Astrocyte of the hippocampus (primary cell): ENCODE measurements around the gene CYB561D1.

Source experiments
- DNase-seq: peaks from one replicate; pipeline ENCODE4 v3.0.0; 2011; ENCODE audit warnings: low read depth, low spot score

Gene CYB561D1

DNA sequence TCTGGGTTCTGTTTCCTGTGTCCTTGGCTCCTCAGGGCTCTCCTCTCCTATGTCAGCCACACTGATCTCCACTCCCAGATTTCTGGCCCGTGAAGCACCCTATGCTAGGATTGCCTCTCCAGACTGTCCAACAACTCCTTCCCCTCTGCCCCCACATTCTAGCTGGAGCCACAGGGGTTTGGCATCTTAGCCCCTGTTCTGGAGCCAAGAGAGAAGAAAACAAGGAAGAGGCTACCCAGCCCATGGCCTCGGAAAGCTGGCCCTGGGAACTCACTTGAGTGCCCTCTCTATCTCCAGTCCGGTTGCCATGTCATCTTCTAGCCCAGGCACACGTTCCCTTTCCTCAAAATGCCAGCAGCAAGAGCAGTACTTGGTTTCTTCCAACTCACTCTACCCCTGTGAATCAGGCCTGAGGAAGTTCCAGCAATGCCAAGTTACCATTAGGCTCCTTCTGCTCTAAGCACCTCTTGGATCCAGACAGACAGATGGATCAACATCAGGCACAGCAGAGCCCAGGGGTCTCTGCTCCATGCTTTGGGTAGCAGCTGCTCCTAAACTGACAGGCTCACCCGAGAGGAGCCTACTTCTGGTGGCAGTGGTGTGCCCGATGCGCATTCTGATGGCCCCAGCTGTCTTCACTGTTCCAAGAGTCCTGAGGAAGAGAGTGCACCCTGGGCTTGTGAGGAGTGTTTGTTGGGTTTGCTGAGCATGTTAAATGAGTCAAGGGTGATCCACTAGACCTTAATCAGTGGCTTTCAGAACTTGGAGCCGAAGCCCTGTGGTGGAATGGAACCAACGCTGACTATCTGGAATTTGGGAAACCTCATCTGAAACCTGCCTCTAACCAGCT is 34.2 kb downstream of the CYB561D1 start:
- DNase-seq = no peak

DNA sequence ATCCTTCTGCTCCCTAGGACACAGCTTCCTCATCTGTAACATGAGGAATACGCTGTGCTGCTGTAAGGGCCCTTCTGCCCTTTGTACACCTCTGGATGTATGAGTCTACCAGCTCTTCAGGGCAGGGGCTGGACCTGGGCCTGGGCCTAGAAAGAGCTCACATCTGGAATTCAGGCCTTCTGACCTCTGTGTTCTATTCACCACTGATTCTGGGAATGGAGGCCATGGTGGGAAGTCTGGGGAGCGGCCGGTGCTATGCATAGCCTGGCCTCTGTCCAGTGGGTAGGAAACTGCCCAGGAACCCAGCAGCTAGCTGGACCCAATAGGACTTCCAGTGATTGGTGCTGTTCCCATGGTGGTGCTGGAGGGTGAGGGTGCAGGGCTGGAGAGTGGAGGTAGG is 34.8 kb downstream of the CYB561D1 start:
- no peak for DNase-seq

DNA sequence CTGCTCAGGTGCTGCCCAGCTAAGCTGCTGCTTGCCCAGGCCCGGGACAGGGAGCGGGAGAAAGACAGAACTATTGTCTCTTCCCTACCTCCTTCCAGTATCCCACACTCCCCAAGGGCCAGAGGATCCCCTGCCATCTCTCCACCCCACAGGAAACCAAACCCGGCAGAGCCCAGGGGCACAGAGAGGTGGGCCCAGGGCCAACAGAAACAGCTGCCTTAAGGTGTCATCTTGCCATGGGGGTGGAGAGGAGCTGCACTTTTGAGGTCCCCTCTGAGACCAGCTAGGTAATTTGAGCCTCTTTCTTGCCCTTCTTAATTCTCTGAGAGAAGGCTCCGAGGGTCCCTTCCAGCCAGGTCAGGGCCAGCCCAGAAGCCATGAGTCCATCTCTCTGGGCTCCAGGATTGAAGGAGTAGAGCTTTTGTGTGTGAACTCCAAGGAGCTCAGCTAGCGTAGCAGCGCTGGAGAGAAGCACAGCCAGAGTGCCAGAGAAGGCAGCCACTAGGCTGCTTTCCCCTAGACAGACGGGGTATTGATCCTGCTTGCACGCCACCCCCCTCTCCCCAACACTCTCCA is 36.1 kb downstream of the CYB561D1 start:
- no peak for DNase-seq

DNA sequence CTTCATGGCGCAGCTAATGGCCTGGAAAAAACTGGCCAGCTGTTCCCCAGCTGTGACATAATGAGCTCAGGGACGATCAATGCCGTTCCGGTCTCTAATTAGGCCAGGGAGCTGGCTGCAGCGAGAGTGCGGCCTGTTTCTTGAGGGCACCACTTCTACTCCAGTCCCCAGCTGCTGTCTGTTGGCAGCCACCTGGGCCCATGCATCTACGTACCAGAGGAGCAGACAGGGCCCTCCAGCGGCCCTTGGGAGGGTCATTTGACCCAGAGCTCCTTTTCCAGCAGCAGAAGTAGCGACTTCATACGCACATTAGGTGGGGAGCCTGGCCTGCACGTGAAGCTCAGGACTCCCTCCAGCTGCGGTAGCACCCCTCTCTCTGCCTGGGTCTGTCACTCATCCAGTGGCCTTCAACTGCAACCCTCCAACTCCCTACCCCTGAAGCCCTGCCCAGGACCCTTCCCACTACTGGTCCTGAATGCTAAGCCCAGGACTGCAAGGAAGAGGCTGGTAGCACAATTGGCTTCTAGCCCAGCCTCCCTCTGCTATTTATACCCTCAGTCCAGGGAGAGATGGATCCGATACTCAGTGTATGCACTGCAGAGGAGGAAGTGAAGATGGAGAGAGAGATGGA is 36.7 kb downstream of the CYB561D1 start:
- DNase-seq = no peak

DNA sequence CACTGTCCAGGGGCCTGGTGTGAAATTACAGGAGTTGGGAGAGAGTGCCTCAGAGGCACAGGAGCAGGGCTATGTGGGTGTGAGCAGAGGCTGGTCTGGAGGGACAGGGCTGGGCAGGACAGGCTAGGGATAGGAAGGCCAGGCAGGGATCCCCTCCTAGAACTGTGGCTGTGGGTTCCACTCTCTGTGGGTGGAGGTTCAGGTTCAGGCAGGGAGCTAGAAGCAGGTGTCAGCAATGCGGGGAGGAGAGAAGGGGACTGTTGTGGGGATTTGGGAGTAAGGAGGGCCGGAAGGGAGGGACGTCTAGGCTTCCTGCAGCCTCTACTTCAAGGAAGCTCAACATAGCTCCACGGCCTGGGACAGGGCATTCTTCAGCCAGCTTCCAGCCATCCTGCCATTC is 37.5 kb downstream of the CYB561D1 start:
- no peak for DNase-seq

DNA sequence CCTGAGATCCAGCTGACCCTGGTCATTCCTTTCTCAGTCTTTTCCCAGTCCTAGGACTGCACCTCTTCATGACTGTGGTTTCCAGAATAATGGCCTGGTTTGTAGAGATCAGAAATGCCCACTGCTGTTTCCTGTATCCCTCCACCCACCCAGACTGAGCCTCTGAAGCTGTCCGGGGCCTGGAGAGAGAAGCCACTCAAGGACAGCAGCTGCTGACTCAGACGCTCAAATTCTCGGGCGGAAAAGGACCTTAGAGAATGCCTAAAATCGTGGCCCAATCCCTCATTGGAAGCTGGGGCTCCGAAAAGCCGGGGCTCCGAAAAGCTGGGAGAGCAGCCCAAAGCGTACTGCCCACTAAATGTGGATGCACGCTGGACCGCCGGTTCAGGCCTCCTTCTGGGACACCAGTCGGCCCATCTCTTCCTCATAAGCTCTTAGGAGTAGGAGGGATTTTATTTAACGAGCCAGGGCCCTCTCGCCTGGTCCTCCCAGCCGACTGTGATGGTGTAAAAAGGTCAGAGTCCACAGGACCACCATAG is 38.0 kb downstream of the CYB561D1 start:
- DNase-seq = no peak

DNA sequence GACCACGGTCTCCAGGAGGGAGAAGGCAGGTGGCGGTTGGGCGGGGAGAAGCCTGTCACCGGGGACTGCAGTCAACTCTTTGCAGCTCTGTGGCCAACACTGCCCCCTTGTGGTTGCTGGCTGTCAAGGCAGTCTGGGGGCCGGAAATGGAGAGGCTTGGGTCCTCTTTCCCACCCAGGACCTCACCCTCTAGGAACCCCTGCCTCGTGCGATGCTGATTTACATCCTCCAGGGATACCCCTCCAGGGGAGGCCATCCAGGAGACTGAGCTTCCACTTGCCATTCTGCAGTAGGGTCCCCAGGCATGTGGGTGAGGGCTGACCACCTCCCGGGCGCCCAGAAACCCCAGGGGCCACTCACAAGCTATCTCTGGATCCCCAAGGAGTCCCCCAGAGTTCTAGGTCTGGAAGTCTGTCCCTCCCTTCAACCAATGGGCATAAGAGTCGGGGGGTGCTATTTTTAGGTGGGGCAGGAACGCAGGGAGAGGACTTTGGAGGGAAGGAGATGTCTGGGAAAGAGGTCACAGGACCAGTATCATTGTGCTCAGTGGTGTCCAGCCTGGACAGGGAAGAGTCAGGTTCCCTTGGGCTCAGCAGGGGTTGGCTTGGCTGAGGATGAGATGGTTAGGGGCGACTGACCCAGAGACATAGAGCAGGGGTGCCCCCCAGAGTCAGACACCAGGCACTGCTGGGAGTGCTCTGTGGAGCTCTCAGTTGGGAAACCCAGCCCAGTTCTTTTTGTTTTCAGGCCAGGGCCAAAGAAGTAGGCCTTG is 38.7 kb downstream of the CYB561D1 start:
- peak; percentile 87 for DNase-seq

DNA sequence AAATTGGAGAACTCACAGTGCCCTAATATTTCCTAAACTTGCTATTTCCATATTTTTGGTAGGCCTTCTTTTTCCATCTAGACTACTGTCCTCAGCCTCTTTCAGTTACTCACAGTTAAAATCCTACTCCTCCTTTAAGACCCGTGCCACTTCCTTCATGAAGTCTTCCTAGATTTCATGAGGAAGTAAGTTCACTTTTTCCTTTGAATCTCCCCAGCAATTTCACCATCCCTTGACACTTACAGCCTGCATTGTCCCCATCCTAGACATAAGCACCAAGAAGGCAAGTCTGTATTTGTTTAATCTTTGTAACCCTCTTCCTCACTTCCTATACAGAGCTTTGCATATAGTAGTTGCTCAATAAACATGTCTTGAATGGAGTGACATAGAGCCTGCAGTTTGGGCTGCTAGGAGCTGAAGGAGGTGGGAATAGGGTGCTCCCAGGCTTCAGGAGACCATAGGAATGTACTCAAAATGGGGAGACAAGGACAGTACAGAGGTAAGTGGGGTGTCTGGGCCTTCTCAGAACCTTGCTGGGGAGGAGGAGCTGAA is 40.5 kb downstream of the CYB561D1 start:
- no peak for DNase-seq

DNA sequence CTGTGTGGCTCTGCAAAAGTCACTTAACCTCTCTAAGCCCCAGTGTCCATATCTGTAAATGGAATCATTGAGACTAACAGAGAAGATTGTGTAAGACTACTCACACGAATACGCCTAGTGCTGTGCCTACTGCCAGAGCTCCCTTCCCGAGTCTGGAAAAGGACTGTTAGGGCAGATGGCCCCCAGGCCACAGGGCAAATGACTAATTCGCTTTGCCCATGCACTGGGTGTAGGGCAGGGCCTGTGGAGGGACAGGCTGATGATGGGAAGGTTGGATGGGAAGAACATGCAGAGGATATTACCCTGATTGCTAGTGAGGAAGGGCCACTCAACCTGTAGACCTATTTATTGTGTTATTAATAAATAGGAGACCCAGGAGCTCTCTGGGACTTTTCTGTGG is 41.6 kb downstream of the CYB561D1 start:
- DNase-seq = no peak

DNA sequence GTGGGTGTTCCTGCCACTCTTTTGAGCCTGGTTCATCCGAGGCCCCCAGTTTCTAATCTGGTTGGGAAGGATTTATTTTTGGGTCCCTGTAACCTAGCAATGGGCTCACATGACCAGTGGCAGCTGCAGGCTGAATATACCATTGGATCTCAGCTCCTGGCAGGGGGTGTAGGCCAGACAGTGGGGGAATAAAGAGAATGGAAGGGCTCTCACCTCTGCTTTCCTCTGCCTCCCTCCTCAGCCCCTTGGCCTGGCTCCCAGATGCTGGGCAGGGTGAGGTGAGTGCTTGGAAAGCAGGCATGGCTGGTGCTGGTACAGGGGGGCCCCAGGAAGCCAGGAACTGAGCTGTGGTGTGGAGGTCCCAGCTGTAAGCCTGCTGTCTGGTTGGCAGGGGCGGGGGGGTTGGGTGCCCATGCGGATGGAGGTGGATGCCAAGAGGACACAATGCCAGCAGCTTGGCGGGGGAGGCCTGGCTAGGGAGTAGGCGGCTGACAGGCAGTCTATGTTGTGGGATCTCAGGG is 42.1 kb downstream of the CYB561D1 start:
- peak; percentile 27 for DNase-seq

DNA sequence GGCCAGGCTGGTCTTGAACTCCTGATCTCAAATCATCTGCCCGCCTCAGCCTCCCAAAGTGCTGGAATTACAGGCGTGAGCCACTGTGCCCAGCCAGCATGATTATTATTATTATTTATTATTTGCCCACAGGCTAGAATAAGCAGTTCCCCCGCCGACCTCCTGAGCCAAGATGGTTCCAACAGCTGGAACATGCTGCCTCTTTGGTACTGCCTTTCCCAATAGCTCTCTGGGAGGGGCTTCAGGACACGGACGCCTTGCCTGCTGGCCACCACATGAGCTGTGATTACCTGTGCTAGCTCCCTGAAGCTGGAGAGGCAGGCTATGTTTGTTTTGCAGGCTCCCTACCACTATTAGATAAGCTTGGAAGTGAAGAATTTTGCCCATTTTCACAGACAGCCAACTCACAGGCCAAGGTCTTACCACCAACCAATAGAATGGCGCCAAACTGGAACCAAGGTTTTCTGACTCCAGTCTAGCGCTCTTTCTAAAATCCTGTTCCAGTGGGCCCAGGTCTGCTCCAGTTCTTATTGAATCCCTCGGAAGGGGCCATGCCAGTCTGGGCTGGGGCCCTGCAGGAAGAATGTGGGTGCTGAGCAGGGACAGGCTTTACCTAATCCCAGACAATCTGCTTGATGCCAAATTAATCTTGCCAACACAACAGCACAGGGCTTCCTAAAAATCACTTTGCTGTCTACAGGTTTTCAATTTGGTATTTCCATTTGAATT is 43.7 kb downstream of the CYB561D1 start:
- DNase-seq = no peak

DNA sequence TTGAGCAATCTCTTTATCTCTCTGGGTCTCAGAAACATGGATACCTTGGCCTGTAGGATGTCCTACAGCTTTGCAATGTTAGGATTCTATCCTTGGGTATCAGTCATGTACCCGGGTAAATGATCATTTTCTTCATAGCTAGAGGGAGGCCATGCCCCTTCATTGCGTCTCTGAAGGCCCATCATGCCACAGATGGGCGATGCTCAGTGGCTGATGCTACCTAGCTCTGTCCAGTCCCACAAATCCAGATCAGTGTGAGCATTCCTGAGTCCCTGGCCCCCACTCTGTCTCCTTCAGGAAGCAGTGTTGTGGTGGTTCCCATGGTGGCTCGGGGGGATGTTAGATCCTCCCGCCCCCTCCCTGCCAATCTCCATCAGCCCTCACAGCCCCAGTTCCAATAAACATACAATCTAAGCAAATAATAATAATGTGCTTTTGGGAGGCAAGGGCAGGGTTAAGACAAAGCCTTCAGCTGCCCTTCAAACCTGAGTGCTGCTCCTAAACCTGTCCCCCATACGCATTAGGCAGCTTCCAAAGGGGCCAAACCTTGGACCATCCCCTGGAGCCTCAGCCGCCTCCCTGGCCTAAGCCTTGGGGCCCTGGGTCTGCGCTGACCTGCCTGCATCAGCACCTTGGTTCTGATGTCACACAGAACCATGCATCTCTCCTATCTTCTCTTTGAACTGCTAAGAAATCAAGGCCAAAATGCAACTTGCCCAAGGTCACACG is 45.1 kb downstream of the CYB561D1 start:
- DNase-seq = no peak

DNA sequence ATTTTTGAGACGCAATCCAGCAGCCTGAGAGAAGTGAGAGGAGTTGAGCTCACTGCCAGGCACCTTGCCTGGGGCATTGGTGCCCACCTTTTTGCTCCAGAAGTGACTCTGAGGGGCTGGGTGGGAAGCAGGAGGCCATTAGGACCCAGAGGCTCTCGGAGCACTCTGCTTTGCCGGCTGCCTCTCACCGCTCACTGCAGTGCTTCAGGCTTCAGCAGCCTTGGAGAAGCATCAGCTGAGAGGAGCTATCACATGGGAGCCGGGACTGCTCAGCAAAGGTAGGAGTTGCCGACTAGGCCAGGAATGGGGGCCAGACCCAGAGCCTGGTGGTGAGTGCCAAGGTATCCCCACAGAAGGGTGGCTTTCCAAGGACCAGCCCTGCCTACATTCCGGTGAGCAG is 45.8 kb downstream of the CYB561D1 start, which contains the start of gene GPR61:
TSS of gene GPR61 (plus strand) at position 197 of the 400 bp plus-strand sequence. CDS start 3,151 bp downstream, outside the sequence.
- no peak for DNase-seq

DNA sequence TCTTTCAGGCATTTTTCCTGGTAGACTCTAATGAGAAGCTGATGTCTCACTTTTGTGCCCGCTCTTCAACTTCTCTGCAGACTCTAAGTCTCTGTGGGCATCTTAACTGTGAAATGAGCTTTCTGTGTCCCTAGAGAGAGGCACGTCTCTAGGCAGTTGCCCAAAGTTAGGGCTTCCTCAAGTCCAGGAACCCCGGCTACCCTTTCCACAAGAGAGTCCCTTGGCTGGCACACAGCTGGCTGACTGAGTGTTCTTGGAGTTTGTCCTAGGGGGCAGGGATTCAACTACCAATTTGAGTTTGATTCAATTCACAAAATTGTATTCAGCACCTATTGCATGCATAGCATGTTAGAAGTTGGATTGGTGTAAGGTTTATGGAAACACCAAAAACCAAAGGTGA is 47.2 kb downstream of the CYB561D1 start:
- no peak for DNase-seq

DNA sequence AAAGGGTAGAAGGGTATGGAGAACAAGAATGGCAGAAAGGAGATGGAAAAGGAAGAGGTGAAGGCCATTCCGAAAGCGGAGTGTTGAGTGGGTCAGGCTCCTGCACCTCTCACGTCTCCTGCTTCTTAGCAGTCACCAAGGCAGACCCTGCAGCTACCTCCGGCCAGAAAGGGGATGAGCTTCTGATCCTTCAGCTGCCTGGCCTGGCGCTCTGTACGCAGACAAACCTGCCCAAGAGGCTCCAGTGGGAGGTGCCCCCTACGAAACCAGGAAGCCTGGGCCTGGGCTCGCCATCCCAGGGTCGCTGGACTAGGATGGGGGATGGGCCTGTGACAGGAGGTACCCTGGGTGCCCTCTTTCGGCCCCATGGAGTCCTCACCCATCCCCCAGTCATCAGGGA is 48.8 kb downstream of the CYB561D1 start:
- no peak for DNase-seq

DNA sequence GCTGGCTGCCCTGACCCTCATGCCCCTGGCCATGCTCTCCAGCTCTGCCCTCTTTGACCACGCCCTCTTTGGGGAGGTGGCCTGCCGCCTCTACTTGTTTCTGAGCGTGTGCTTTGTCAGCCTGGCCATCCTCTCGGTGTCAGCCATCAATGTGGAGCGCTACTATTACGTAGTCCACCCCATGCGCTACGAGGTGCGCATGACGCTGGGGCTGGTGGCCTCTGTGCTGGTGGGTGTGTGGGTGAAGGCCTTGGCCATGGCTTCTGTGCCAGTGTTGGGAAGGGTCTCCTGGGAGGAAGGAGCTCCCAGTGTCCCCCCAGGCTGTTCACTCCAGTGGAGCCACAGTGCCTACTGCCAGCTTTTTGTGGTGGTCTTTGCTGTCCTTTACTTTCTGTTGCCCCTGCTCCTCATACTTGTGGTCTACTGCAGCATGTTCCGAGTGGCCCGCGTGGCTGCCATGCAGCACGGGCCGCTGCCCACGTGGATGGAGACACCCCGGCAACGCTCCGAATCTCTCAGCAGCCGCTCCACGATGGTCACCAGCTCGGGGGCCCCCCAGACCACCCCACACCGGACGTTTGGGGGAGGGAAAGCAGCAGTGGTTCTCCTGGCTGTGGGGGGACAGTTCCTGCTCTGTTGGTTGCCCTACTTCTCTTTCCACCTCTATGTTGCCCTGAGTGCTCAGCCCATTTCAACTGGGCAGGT is 49.5 kb downstream of the CYB561D1 start:
- no peak for DNase-seq

DNA sequence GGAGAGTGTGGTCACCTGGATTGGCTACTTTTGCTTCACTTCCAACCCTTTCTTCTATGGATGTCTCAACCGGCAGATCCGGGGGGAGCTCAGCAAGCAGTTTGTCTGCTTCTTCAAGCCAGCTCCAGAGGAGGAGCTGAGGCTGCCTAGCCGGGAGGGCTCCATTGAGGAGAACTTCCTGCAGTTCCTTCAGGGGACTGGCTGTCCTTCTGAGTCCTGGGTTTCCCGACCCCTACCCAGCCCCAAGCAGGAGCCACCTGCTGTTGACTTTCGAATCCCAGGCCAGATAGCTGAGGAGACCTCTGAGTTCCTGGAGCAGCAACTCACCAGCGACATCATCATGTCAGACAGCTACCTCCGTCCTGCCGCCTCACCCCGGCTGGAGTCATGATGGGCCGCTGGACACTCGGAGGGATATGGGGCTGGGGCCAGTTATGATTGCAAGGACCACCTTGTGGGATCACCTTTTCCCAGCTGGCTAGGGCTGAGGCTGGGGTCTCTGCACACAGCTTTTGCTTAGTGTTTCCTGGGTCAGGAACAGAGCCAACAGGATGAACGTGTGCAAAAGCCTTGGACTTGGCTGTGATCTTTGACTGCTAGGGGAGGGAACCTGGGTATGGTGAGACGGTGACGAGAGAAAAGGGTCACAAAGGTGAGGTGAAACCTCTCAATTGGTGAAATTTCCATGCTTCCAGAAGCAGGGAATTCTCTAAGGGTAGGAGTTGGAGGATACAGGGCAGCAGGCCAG is 50.3 kb downstream of the CYB561D1 start:
- no peak for DNase-seq

DNA sequence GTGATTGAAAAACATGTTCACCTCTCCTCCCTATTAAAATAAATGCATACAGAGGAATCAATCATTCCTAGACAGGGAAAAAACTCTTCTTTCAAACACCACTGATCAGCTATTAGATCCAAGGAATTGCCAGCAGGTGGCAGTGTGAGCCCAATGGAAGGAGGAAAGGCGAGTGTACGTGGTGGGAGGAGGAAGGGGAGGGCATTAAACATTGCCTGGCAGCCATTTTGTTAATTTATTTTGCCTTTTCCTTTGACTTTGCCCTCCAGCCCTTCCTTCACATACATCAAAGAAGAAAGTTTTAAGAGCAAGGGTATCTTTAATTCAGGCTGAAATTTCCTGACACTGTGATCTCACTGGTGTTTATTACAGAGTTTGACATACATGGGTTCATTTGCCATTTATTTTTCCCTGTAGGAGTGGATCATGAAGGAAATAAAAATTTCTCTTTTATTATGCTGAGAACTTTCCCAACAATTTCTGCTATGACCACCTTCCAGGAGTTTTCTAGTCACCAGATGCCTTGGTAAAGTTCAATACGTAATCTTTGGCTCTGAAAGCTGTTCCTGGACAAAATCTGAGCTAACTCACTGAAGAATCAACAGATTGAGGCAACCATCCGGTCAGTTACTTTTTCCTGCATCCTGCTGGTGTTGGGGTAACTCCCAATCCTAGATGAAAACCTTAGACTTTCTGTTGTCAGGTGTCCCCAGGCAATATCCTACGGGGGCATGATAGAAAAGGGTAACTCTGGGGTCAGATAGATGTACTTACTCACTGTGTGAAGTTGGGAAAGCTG is 52.6 kb downstream of the CYB561D1 start:
- DNase-seq = peak; percentile 93
